ENCODE data around the gene CFL1. TPM values are rescaled to one million over a fixed set of nuclear protein-coding genes. Genes with fewer than 3 reads are reported as not detected.

Gene CFL1
- total RNA-seq: 904 and 1,254 TPM in 2 replicates

GRCh38 chr11:65857853-65858680 lies at the start of gene CFL1:
Gene CFL1 (minus strand): TSS chr11:65858180. CDS start chr11:65858099, 81 bp downstream.

GRCh38 chr11:65900125-65900898 lies 42.3 kb upstream of the CFL1 start, which contains the start of gene FOSL1:
Gene FOSL1 (minus strand): TSS chr11:65900388. CDS start chr11:65900339, 49 bp downstream.

GRCh38 chr11:65890324-65891218 lies 32.6 kb upstream of the CFL1 start, which contains the start of gene CCDC85B:
Gene CCDC85B (plus strand): TSS chr11:65890673. CDS start chr11:65890784, 111 bp downstream.

GRCh38 chr11:65888163-65888814 lies 30.3 kb upstream of the CFL1 start, which contains the start of gene FIBP:
Gene FIBP (minus strand): TSS chr11:65888471. CDS start chr11:65888418, 53 bp downstream.

GRCh38 chr11:65879617-65880016 lies 21.6 kb upstream of the CFL1 start, which contains the start of gene CTSW:
Gene CTSW (plus strand): TSS chr11:65879837. CDS start chr11:65879855, 18 bp downstream.

GRCh38 chr11:65872586-65873317 lies 14.8 kb upstream of the CFL1 start, which contains the start of gene EFEMP2:
Gene EFEMP2 (minus strand): TSS chr11:65872800. CDS start chr11:65872354, 446 bp downstream.

GRCh38 chr11:65860278-65861164 lies 2.5 kb upstream of the CFL1 start, which contains the start of gene MUS81:
Gene MUS81 (plus strand): TSS chr11:65860433. CDS start chr11:65860754, 321 bp downstream.

GRCh38 chr11:65833297-65834030 lies 24.5 kb downstream of the CFL1 start, which contains the start of gene SNX32:
Gene SNX32 (plus strand): TSS chr11:65833963. CDS start chr11:65834066, 103 bp downstream.

Other genes starting within 250 kb of the CFL1 start
- 23.5 and 29.0 TPM in 2 replicates for gene MAP3K11, start 244.0 kb downstream of the CFL1 start, total RNA-seq
- gene PCNX3, start 242.4 kb downstream of the CFL1 start, total RNA-seq: 16.3 and 19.0 TPM in 2 replicates
- gene SIPA1, start 220.1 kb downstream of the CFL1 start, total RNA-seq: 20.6 and 30.1 TPM in 2 replicates
- gene RELA, start 195.3 kb downstream of the CFL1 start, total RNA-seq: 16.0 and 17.9 TPM in 2 replicates
- 44.0 and 51.5 TPM in 2 replicates for gene KAT5, start 145.9 kb downstream of the CFL1 start, total RNA-seq
- 55.6 and 59.7 TPM in 2 replicates for gene RNASEH2C, start 137.4 kb downstream of the CFL1 start, total RNA-seq
- 6.5 and 8.0 TPM in 2 replicates for gene AP5B1, start 77.2 kb downstream of the CFL1 start, total RNA-seq
- not detected in 2 replicates for gene OVOL1, start 71.1 kb downstream of the CFL1 start, total RNA-seq
- 0.44 and 0.75 TPM in 2 replicates for gene SNX32, start 24.2 kb downstream of the CFL1 start, total RNA-seq
- gene MUS81, start 2.3 kb upstream of the CFL1 start, total RNA-seq: 61.0 and 61.1 TPM in 2 replicates
- 37.7 and 62.2 TPM in 2 replicates for gene EFEMP2, start 14.6 kb upstream of the CFL1 start, total RNA-seq
- gene CTSW, start 21.7 kb upstream of the CFL1 start, total RNA-seq: 0.12 TPM in 1 of 2 replicates, not detected in the other
- gene FIBP, start 30.3 kb upstream of the CFL1 start, total RNA-seq: 185 and 189 TPM in 2 replicates
- 93.9 and 99.7 TPM in 2 replicates for gene CCDC85B, start 32.5 kb upstream of the CFL1 start, total RNA-seq
- gene FOSL1, start 42.2 kb upstream of the CFL1 start, total RNA-seq: 21.4 and 63.9 TPM in 2 replicates
- gene C11orf68, start 60.9 kb upstream of the CFL1 start, total RNA-seq: 28.2 and 37.5 TPM in 2 replicates
- 313 and 580 TPM in 2 replicates for gene DRAP1, start 61.2 kb upstream of the CFL1 start, total RNA-seq
- gene TSGA10IP, start 87.3 kb upstream of the CFL1 start, total RNA-seq: 0.11 and 0.37 TPM in 2 replicates
- gene SART1, start 103.6 kb upstream of the CFL1 start, total RNA-seq: 66.6 and 68.2 TPM in 2 replicates
- 31.2 and 42.6 TPM in 2 replicates for gene EIF1AD, start 144.0 kb upstream of the CFL1 start, total RNA-seq
- 19.3 and 20.2 TPM in 2 replicates for gene BANF1, start 144.3 kb upstream of the CFL1 start, total RNA-seq
- not detected in 2 replicates for gene CST6, start 153.8 kb upstream of the CFL1 start, total RNA-seq
- under 0.01 TPM in 1 of 2 replicates, not detected in the other for gene CATSPER1, start 168.3 kb upstream of the CFL1 start, total RNA-seq
- 0.12 TPM in 1 of 2 replicates, not detected in the other for gene GAL3ST3, start 191.0 kb upstream of the CFL1 start, total RNA-seq
- 157 and 183 TPM in 2 replicates for gene SF3B2, start 194.2 kb upstream of the CFL1 start, total RNA-seq
- 25.8 and 34.7 TPM in 2 replicates for gene PACS1, start 212.1 kb upstream of the CFL1 start, total RNA-seq